HG03571 (cell line): ENCODE data around the gene ZNF804B.
"Not testable (repeated sequence)": the region's sequence is repeated elsewhere in the genome, so short reads cannot be mapped to it uniquely, and the experiment has no call there.

Source experiments
- ATAC-seq: cut with Tn5 transposase; IDR thresholded peaks from one replicate; pipeline ENCODE4 v1.9.1; 2021; ENCODE audit not compliant: unreplicated experiment

ZNF804B gene

GRCh38 chr7:89073776-89074175, 314.3 kb downstream of the ZNF804B start:
- no peak for ATAC-seq

- no peak for ATAC-seq
Measured at GRCh38 chr7:89077992-89078391, 318.5 kb downstream of the ZNF804B start.

- no peak for ATAC-seq
Measured at GRCh38 chr7:89085580-89085979, 326.1 kb downstream of the ZNF804B start.

GRCh38 chr7:89091550-89091949, 332.1 kb downstream of the ZNF804B start:
- ATAC-seq: no peak

- no peak for ATAC-seq
Measured at GRCh38 chr7:89094269-89094668, 334.8 kb downstream of the ZNF804B start.

GRCh38 chr7:89103564-89103963, 344.1 kb downstream of the ZNF804B start:
- ATAC-seq: no peak

GRCh38 chr7:89104748-89105685, 345.5 kb downstream of the ZNF804B start:
- ATAC-seq: no peak

- ATAC-seq: no peak
Measured at GRCh38 chr7:89123871-89124270, 364.4 kb downstream of the ZNF804B start.

- ATAC-seq: no peak
Measured at GRCh38 chr7:89129600-89130375, 370.3 kb downstream of the ZNF804B start.

- no peak for ATAC-seq
Measured at GRCh38 chr7:89133357-89133756, 373.9 kb downstream of the ZNF804B start.

- no peak for ATAC-seq
Measured at GRCh38 chr7:89133819-89134218, 374.3 kb downstream of the ZNF804B start.

GRCh38 chr7:89145801-89146200, 386.3 kb downstream of the ZNF804B start:
- ATAC-seq: no peak

GRCh38 chr7:89160107-89160506, 400.6 kb downstream of the ZNF804B start:
- ATAC-seq: no peak

GRCh38 chr7:89165421-89165820, 405.9 kb downstream of the ZNF804B start:
- no peak for ATAC-seq

- no peak for ATAC-seq
Measured at GRCh38 chr7:89170628-89171027, 411.1 kb downstream of the ZNF804B start.

GRCh38 chr7:89182116-89182515, 422.6 kb downstream of the ZNF804B start:
- ATAC-seq: no peak

- ATAC-seq: no peak
Measured at GRCh38 chr7:89183712-89184111, 424.2 kb downstream of the ZNF804B start.

GRCh38 chr7:89200758-89201157, 441.3 kb downstream of the ZNF804B start:
- no peak for ATAC-seq

GRCh38 chr7:89223900-89224395, 464.4 kb downstream of the ZNF804B start:
- ATAC-seq: no peak

- not testable (repeated sequence) for ATAC-seq
Measured at GRCh38 chr7:89228688-89229171, 469.2 kb downstream of the ZNF804B start.

GRCh38 chr7:89238156-89238555, 478.7 kb downstream of the ZNF804B start:
- no peak for ATAC-seq

GRCh38 chr7:89246196-89246595, 486.7 kb downstream of the ZNF804B start:
- ATAC-seq: no peak
